Activated CD8-positive, alpha-beta memory T cell treated with anti-CD3 and anti-CD28 coated beads for 36 hours (primary cell): ENCODE results near the gene ATP8A2. TPM values are rescaled to one million over a fixed set of nuclear protein-coding genes. Genes with fewer than 3 reads are reported as not detected.

Source experiments
- CTCF ChIA-PET: fragments of 350-600 bp; sonication (Branson Sonifier 250); formaldehyde crosslinking; loops from one replicate; lab custom pipeline; 2021; ENCODE audit warnings: antibody characterized with exemption; lab: Charles Lee
- POLR2A ChIA-PET: fragments of 350-600 bp; sonication (Branson Sonifier 250); formaldehyde crosslinking; loops from one replicate; lab custom pipeline; 2021; ENCODE audit warnings: antibody characterized with exemption; lab: Charles Lee
- total RNA-seq, 2 experiments: library from RNA; stranded (reverse); gene quantifications; one replicate each; pipeline ENCODE4 v1.2.3, GENCODE V29; 2021

Gene ATP8A2
- total RNA-seq, 2 experiments from 2014 or later, result 0.75 to 0.97 TPM

- CTCF ChIA-PET, result interaction anchor here (1.9 kb wide), 1 partner anchor 9 kb away, joined by 4 read pairs; no protein-coding TSS in a partner anchor
Observed at GRCh38 chr13:25848812-25849745, 477.3 kb downstream of the ATP8A2 start.

GRCh38 chr13:25857830-25858229 is 486.1 kb downstream of the ATP8A2 start:
- CTCF ChIA-PET, result interaction anchor here (0.6 to 1.2 kb wide), 2 partner anchors 10 to 201 kb away, joined by 3 to 4 read pairs; no protein-coding TSS in a partner anchor
- POLR2A ChIA-PET, result no interaction called here

More at GRCh38 chr13:25848812-25849745, 477.3 kb downstream of the ATP8A2 start:
- POLR2A ChIA-PET, result no interaction called here

- ChIA-PET POLR2A (no interaction called here), CTCF (no interaction called here)
Observed at GRCh38 chr13:25859528-25859927, 487.8 kb downstream of the ATP8A2 start.

GRCh38 chr13:25860265-25860664 is 488.5 kb downstream of the ATP8A2 start:
- ChIA-PET POLR2A (no interaction called here), CTCF (no interaction called here)

GRCh38 chr13:25860862-25861261 is 489.1 kb downstream of the ATP8A2 start:
- ChIA-PET POLR2A (no interaction called here), CTCF (no interaction called here)

- ChIA-PET POLR2A (no interaction called here), CTCF (no interaction called here)
Observed at GRCh38 chr13:25862156-25862555, 490.4 kb downstream of the ATP8A2 start.

- CTCF ChIA-PET, result no interaction called here
Observed at GRCh38 chr13:25864116-25864515, 492.3 kb downstream of the ATP8A2 start.

GRCh38 chr13:25864936-25865335 is 493.2 kb downstream of the ATP8A2 start:
- POLR2A ChIA-PET, result no interaction called here
- CTCF ChIA-PET, result no interaction called here

More at GRCh38 chr13:25864116-25864515, 492.3 kb downstream of the ATP8A2 start:
- POLR2A ChIA-PET, result no interaction called here

- CTCF ChIA-PET, result no interaction called here
- POLR2A ChIA-PET, result no interaction called here
Observed at GRCh38 chr13:25865391-25865790, 493.6 kb downstream of the ATP8A2 start.

- CTCF ChIA-PET, result no interaction called here
- POLR2A ChIA-PET, result no interaction called here
Observed at GRCh38 chr13:25867038-25867437, 495.3 kb downstream of the ATP8A2 start.

- ChIA-PET POLR2A (no interaction called here), CTCF (no interaction called here)
Observed at GRCh38 chr13:25868490-25868889, 496.7 kb downstream of the ATP8A2 start.

- ChIA-PET POLR2A (no interaction called here), CTCF (no interaction called here)
Observed at GRCh38 chr13:25869941-25870340, 498.2 kb downstream of the ATP8A2 start.

- ChIA-PET POLR2A (no interaction called here), CTCF (no interaction called here)
Observed at GRCh38 chr13:25871389-25872125, 499.8 kb downstream of the ATP8A2 start.

GRCh38 chr13:25872481-25873241 is 500.9 kb downstream of the ATP8A2 start:
- POLR2A ChIA-PET, result no interaction called here

GRCh38 chr13:25873242-25873612 is 501.5 kb downstream of the ATP8A2 start:
- ChIA-PET CTCF (no interaction called here), POLR2A (no interaction called here)

More at GRCh38 chr13:25872481-25873241, 500.9 kb downstream of the ATP8A2 start:
- CTCF ChIA-PET, result no interaction called here

- POLR2A ChIA-PET, result no interaction called here
- CTCF ChIA-PET, result interaction anchor here (0.6 kb wide), 1 partner anchor 78 kb away, joined by 3 read pairs; no protein-coding TSS in a partner anchor
Observed at GRCh38 chr13:25874064-25874737, 502.4 kb downstream of the ATP8A2 start.

GRCh38 chr13:25874907-25875306 is 503.1 kb downstream of the ATP8A2 start:
- CTCF ChIA-PET, result interaction anchor here (0.6 kb wide), 1 partner anchor 77 kb away, joined by 3 read pairs; no protein-coding TSS in a partner anchor
- POLR2A ChIA-PET, result no interaction called here

- ChIA-PET POLR2A (no interaction called here), CTCF (no interaction called here)
Observed at GRCh38 chr13:25876247-25876646, 504.5 kb downstream of the ATP8A2 start.

GRCh38 chr13:25879466-25879865 is 507.7 kb downstream of the ATP8A2 start:
- ChIA-PET POLR2A (no interaction called here), CTCF (no interaction called here)
